Stimulated activated CD4-positive, alpha-beta T cell treated with anti-CD3 and anti-CD28 coated beads, Interleukin-2, amount 100 ng/mL, for 4 hours (primary cell): ENCODE results near the gene C2CD3.

ENCODE experiments used
- DNase-seq: peaks from one replicate; pipeline ENCODE4 v3.0.0-alpha.2; 2020; ENCODE audit warnings: low read depth

The C2CD3 gene, protein sequence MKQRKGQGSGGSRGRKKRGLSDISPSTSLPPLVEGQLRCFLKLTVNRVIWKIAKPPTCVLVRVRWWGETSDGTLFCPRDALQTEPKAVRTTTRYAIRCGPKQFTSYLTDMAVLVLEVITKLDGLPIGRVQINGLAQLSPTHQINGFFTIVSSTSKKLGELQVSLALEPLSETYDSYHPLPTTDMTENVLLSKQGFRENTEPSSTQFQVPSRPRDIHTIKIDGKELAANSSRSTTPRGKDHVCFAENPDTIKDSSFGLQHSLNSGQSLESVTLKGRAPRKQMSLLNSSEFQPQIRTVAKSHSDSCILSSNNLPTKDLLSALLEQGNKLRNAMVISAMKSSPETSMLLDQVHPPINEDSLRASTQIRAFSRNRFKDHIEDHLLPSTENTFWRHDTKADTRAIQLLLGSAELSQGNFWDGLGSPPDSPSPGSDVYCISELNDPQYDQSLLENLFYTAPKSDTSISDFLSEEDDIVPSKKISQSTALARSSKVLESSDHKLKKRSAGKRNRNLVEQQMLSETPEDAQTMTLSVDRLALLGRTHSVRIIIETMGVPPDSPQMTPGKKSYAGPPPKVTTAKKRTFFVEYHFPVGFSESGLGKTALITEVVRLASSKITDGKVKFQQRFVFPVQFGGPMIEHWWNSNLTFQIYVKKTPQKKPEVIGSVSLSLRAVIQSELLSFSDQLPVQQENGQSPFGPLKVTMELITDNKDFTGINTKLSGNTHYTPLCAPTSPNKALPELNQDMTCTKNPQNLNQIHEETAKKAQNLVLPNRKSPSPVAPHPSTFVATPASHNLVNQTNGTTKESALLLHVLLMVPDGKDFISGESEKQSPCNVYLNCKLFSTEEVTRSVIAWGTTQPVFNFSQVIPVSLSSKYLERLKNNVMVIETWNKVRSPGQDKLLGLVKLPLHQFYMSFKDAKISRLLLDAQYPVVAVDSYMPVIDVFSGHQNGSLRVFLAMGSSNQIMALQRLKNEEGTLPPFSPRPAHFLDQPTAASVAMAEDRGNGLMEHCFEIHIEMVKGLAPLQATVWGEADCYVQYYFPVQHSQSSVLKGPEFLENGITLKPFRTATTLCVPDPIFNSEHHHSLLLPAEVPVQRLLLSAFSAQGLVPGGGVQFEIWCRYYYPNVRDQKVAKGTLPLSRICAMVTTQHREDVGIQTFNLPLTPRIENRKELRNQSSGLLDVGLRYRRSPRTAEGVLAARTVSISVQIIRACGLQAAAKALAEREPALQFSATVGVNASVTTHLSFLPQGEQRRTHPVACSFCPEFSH (N-terminal part only)

DNA sequence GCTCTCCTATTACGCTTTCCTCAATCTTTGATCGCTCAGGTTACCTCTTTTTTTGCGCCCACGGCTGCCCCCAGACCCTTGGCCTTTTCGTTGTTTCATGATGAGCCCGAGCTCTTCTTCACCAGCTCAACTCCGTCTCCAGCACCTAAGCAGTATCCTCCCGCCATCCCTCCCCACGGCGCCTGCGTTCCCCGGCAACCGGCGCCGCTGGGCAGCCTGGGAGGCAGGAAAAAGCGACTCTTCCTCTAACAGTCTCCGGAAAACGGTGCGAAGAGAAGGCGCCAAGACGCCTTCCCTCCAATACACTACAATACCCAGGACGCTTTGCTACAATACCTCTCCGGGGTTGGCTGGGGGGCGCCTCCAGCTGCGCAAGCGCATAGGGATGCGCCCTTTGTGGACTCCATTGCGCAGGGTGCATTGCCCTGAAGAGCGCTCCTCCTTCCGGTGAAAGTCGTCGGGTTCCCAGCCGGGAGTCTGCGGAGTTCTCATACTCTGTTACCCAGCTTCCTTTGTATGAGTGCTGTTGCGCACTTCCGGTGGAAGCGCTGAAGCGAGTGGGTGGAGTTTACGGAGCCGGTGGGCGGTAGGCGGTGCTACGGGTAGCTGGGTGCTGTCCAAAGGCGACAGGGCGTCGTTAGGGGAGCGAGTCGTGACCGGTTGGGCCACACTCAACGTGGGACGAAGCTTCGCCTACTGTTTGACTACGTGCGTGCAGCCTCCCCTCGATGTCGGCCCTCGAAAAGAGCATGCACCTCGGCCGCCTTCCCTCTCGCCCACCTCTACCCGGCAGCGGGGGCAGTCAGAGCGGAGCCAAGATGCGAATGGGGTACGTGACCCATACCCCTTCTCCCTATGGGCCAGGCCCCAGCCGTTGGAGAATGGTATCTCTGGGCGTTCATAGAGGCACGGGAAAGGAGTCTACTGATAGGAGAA is at the start of gene C2CD3, which contains the start of gene PPME1:
Gene C2CD3 (minus strand): TSS at position 309 of the 936 bp plus-strand sequence. CDS start 210 bp downstream, at position 99.
Gene PPME1 (plus strand): TSS at position 596 of the 936 bp plus-strand sequence. CDS start 133 bp downstream, at position 729.
- DNase-seq = peak; percentile 97

DNA sequence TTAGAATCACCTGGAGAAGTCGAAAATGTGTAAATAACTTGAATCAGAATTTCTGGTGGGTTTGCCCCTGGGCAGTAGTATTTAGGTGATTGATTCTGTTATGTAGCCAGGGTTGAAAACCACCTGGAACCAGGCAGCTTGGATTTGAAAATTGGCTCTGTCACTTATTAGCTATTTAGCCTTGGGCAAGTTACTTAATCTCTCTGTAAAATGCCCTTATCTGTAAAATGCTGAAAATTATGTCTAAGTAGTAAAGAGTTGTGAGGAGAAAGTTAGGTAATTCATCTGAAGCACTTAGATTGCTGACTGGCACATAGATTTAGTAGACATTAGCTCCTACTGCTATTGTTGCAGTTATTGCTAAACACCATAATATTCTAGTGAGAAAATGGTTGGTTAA is 49.6 kb upstream of the C2CD3 start:
- no peak for DNase-seq

DNA sequence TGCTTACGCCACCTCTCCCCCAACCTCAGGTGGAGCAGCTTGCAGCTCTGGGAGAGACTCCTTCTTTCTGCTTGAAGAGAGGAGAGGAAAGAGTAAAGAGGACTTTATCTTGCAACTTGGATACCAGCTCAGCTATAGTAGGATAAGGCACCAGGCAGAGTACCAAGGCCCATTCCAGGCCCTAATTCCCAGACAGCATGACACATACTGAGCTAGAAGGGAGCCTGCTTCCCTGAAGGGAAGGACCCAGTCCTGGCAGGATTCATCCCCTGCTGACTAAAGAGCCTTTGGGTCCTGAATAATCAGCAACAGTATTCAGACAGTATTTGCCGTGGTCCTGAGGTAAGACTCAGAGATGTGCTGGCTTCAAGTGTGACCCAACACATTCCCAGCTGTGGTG is 41.7 kb upstream of the C2CD3 start:
- no peak for DNase-seq

DNA sequence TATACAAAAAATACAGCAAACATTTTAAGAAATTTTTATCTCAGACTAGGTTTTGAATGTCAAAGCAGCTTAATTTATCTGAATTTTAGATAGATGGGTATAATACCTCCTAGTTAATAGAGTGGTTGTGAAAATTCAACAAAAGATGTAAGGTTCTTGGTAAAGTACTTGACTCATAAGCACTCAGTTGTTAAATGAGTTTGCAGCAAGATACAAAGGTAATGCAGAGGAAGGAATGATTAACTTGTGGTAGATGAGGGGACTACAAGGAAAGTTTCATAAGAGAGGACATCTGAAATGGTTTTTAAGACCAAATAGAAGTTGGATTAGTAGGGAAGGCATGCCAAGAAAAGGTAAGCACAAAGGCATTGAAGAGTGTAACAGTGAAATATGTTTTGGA is 37.7 kb upstream of the C2CD3 start:
- DNase-seq = no peak

DNA sequence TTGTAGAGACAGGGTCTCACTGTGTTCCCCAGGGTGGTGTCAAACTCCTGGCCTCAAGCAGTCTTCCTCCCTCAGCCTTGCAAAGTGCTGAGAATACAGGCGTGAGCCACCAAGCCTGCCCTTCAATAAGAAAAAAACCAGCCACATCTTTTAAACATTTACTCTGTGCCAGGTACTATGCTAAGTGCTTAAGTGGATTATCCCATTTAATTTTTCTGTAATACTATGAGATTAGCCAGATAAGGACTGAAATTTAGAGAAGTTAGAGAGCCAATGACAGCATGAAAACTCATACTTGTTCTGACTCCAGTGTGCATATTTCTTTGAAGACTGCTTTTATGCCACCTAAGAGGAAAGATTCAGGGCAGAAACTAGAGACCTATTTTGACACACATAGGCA is 35.9 kb upstream of the C2CD3 start:
- DNase-seq = no peak

DNA sequence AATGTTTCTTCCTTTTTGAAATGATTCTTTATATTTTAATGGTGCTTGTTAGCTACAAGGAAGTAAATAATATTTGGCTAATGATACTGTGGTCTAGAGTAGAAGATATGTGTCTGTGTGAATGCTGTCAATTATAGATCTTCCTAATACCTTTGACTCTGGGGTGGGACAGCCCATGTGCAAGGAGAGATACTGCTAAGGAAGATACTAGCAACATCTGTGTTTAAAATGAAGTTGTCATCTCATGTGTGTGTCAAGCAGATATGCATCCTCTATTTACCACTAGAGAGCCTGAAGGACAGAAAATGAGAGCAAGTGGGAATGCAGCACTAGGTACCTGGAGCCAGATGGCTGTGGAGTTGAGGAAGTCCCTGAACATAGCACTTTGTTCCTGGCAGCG is 34.4 kb upstream of the C2CD3 start:
- DNase-seq = no peak

DNA sequence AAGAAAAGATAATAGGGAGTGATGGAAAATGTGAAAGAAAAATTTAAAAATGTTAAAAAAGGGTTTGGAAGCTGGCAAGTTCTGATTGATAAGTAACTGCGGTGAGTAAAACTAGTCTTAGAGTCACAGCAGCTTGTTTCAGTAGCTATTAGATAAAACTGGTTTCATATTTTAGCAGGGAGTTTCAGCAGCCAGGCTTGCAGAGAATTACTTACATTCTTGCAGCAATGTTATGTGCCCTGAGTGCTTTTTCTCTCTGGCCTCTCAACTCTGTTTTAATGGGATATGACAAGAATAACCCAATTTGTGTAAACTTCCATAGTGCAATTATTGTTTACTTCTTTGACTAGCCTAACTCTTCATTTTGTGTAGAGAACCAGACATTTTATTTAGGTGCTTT is 33.9 kb upstream of the C2CD3 start:
- no peak for DNase-seq

DNA sequence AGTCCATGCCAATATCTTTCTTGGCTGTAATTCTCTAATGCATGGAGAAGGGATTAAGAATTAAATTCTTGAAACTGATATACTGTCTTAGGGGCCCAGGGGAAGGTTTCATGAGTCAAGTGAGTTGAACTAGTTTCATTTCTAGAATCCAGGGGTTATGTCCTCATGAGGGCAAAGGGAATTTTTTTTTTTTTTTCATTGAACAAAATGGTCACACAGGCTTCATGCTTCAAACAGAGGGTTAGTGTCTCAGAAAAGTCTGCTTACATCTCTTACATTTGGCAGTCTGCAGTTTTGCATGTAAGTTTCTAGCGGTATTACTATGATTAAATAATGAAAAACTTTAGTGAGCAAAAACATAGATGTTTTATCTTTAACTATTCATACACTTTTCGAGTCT is 33.2 kb upstream of the C2CD3 start:
- no peak for DNase-seq

DNA sequence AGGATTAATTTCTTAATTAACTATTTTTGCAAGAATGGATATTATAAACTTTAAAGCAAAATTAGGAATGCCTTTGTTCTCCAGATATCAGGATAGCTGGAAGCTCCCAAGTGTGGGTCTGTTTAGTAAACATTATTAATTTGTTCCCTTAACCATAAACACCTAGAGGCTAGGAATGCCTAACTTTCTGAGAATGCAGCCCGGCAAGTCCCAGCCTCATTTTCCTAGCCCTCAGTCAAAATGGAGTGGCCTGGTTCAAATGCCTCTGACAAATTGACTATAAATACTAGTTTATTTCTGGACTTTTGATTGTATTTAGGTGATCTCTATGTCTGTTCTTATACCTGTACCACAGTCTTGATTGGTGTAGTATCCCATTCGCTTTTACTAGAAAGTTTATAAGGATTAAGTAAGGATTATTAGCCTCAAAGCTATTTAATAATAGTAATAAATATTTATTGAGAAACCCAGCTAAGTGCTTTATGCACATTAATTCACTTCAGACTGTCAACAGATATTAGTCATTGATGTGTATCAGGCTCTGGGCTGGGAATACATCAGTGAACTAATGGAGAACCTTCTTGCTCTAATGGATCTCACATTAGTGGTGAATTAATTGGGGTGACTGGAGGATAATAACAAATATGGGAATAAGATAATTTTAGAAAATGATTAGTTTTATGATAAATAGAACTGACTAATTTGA is 26.1 kb upstream of the C2CD3 start:
- no peak for DNase-seq

DNA sequence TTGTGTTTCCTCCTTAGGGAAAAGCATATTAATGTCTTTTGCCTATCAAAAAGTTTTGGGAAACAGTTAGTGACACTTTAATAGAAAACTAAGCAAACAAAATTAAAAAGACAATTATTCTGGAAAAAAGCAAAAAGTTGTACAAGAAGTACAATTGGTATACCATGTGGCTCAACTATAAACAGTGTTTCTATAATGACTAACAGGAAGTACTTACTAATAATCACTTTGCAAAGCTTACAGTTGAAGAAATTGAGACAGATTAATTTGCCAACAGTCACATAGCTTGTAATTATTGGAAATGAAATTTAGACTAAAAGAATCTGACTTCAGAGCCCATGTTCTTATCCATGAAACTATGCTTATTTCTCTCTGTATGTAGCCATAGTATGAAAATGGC is 25.0 kb upstream of the C2CD3 start:
- no peak for DNase-seq

DNA sequence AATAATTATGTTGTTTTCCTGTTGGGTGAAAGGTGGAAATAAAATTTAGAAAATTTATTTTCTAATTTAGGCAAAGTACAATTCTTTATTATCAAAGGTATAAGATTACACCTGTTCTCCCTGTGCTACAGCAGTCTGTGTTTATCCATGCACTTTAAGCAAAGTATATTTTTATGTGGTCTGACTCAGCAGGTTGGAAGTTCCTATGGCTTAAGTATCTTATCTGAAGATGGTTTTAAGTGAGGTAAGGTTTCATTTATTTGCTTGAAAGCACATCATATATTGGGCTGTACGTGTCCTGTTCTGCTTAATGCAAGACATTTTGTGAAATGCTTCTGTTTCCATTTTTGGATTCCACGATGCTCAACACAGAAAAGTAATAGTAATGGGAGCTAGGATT is 14.9 kb upstream of the C2CD3 start:
- no peak for DNase-seq

DNA sequence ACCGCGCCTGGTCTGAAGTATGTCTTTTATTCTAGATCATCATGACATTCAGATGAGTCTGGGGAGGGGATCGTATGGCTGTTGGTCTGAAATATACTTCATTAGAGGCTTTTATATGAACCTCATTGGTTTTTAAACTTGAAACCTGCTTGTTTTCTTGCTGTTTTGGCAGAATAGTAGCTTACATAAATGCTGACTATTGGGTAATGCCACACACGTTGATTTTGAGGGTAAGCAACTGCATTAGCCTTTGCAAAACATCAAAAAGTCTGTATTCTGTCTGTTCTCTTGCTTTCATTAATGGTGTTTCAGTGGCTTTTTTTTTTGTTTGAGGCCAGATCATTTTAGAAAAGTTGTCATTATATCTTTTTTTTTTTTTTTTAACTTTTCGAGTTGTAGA is 14.5 kb upstream of the C2CD3 start:
- DNase-seq = no peak

DNA sequence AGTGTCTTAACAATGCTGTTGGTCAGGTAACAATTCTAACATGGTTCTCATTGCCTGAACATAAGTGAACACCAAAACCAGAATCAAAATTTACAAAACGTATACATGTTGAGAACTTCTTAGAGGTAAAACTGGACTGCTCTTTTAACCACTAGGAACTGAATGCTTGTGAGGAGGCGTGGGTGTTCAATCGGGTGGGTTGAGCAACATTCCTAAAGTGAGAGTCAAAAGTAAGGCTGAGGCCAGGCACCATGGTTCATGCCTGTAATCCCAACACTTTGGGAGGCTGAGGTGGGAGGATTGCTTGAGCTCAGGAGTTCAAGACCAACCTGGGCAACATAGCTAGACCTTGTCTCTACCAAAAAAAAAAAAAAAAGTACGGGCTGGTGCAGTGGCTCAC is 11.8 kb upstream of the C2CD3 start:
- no peak for DNase-seq

DNA sequence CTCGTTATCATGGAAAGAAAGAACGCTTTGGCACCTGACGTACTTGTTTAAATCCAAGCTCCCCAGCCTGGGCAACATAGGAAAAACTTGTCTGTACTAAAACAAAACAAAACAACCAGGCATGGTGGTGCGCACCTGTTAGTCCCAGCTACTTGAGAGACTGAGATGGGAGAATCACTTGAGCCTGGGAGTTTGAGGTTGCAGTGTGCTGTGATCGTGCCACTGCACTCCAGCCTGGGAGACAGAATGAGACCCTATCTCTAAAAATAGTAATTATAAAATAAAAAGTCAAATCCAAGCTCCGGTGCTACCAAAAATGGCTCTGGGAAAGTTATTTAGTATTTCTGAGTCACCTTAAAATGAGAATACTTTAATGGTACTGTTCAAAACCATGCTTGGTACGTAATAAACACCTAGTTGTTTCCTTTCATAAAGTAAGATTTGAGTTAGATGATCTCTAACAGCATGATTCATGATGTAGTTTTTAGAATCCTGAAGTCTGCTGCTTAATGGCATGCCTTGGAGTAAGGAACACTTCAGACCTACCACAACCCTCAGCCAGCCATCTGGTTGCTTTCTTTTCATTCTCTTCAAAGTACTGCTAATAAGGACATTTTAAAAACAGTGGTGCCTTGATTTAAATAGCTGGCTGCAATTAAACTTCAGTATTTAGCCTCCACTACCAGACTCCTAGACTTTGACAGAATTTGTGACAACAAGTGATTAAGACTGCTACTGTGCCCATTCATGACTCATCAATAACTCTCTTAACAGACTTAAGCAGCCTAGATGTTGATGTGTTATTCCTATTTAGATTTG is 8.6 kb upstream of the C2CD3 start:
- no peak for DNase-seq

DNA sequence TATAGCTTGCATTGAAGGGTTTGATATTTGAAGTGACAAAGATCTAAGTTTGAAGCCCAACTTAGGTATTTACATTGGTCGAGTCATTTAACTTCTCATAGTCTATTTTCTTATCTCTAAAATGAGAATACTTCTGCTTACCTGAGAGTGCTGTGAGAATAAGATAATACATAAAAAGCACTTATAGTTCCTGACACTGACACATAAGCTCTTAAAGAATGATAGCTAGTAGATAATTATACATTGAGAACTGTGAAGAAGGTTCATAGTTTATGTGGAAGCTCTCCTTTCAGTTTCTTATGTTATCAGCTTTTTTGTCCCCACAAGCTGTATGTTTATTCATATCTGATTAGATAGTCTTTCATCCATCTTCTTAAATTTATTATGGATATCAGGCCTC is 5.1 kb upstream of the C2CD3 start:
- no peak for DNase-seq

DNA sequence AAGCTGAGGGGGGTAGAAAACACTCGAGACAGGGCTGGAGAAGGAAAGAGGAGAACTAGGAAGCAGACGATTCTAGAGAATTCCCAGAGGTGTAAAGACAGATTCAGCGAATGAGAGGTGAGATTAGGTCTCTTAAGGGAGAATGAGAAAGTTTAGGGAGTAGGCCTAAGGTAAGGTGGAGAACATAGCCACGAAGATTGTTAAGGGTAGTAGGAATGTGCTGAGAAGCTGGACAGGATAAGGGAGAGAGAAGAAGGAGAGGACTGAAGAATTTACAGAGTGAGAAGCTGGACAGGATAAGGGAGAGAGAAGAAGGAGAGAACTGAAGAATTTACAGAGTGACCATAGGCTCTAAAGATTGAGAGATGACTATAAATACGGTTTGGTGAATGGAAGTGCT is 1.2 kb upstream of the C2CD3 start:
- no peak for DNase-seq

DNA sequence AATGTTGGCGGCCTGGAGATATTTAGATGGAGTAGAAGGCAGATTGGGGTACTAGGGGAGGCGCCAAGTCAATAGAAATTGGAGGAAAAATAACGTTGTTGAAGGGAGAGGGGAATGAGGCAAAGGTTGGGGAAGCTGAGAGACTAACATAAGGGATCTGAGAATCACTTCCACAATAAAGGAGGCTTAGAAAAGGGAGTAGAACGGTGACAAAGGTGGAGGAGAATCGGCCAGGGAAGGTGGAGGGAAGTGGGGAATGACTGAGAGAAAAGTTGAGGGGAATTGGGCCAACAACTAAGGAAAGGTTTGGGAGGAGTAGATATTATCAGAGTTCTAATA is 797 bp upstream of the C2CD3 start:
- DNase-seq = no peak

DNA sequence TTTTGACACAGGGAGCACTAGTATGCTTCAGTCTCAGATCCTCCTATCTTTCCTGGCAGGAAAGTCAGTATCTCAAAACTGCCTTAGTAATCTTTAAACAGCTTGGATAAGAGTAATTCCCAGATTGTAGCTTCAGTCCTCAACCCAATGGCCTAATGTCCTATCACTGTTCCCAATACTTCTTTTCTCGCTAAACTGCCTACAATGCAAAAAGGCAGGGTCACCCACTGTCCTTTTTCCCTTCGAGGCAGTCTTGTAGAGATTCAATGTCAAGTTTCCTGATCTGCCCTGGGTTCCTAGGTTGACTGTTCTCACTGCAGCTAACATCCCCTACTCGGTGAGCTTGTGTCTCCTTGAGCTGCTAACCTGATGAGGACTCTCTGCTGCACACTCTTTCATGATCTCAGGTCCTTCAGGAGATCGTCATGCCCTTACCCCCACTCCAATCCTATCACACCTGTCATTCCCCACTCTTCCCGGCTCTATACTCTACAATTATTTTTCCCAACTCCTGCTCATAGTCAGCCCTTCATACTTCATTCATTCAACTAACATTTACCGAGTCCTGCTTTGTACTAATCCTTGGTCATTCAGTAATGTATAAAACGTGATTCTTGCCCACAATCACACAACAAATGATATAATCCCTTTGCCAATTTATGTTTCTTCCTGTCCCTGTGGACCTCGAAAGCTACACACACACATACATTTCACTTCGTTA is 904 bp downstream of the C2CD3 start:
- DNase-seq = no peak

DNA sequence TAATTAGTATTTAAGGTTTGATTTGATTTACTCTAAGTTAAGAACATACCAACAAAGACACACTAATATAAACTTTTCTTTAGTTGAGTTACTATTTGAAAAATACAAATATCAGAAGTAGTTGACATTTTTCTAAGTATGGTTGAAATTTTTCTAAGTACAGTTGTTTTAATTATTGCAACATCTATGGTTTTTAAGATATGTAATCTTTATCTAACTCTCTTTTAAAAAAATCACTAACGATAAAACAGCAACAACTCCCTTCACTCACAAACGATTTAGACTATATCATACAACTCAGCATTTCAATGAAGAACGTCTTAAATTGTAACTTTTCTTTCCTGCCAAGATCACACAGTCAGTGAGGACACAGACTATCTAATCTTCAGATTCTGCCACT is 2.0 kb downstream of the C2CD3 start:
- DNase-seq = no peak
